Measurements from ENCODE around the gene MAP2K5. TPM values are rescaled to one million over a fixed set of nuclear protein-coding genes. Genes with fewer than 3 reads are reported as not detected.
"Not testable (repeated sequence)": the region's sequence is repeated elsewhere in the genome, so short reads cannot be mapped to it uniquely, and the experiment has no call there.

The MAP2K5 gene
- total RNA-seq, 4 donors from 2014 or later: 7.7 to 15.1 (median 12.0) TPM

- TF ChIP-seq POLR2AphosphoS5 (IDR thresholded peaks at IDR 0.05): no peak
- TF ChIP-seq CTCF (IDR thresholded peaks at IDR 0.05): no peak
- no peak for TF ChIP-seq EP300 (IDR thresholded peaks at IDR 0.05)
- TF ChIP-seq POLR2A (IDR thresholded peaks at IDR 0.05): no peak
- Histone ChIP-seq H3K36me3 (peaks cover 0 to 52% of the 10 kb centered on the region in 2 donors), H3K4me1 (no peaks in the 10 kb centered on the region), H3K4me3 (no peak overlapping the region), H3K27ac (no peak overlapping the region), H3K27me3 (no peaks in the 10 kb centered on the region), H3K9me3 (peaks cover 0 to 28% (median 0%) of the 10 kb centered on the region in 3 donors)
- WGBS, 2 donors (ENCODE audit: low coverage in 1 of 2): 94 to 100% methylated on average over 1 to 2 of the region's 2 CpGs
- ATAC-seq: no peak
These were observed 110.1 kb downstream of the MAP2K5 start for GRCh38 chr15:67652586-67652985.

GRCh38 chr15:67660446-67660845 is 117.9 kb downstream of the MAP2K5 start:
- H3K27ac ChIP-seq: no peak overlapping the region
- ATAC-seq: no peak
- TF ChIP-seq POLR2AphosphoS5 (IDR thresholded peaks at IDR 0.05): no peak
- TF ChIP-seq EP300 (IDR thresholded peaks at IDR 0.05): no peak
- no peak for TF ChIP-seq CTCF (IDR thresholded peaks at IDR 0.05)
- TF ChIP-seq POLR2A (IDR thresholded peaks at IDR 0.05): no peak

GRCh38 chr15:67660874-67661606 is 118.5 kb downstream of the MAP2K5 start:
- no peak overlapping the region for H3K4me3 ChIP-seq
- no peaks in the 10 kb centered on the region for H3K27me3 ChIP-seq
- no peaks in the 10 kb centered on the region for H3K4me1 ChIP-seq
- ATAC-seq: no peak
- H3K27ac ChIP-seq: no peak overlapping the region
- H3K9me3 ChIP-seq: no peaks in the 10 kb centered on the region
- peaks cover 4 to 39% of the 10 kb centered on the region in 2 donors for H3K36me3 ChIP-seq
- WGBS, 2 donors (ENCODE audit: low coverage in 1 of 2): 90% methylated on average over 2 of the region's 2 CpGs; no CpG with 5 or more reads in 1 of the 2 donors
- TF ChIP-seq EP300 (IDR thresholded peaks at IDR 0.05) (no peak), POLR2A (IDR thresholded peaks at IDR 0.05) (no peak), POLR2AphosphoS5 (IDR thresholded peaks at IDR 0.05) (no peak), CTCF (IDR thresholded peaks at IDR 0.05) (no peak)

More at GRCh38 chr15:67660446-67660845, 117.9 kb downstream of the MAP2K5 start:
- H3K9me3 ChIP-seq: peaks cover 0 to 3% (median 0%) of the 10 kb centered on the region in 3 donors
- no peaks in the 10 kb centered on the region for H3K4me1 ChIP-seq
- no peaks in the 10 kb centered on the region for H3K27me3 ChIP-seq
- peaks cover 4 to 45% of the 10 kb centered on the region in 2 donors for H3K36me3 ChIP-seq
- H3K4me3 ChIP-seq: no peak overlapping the region

GRCh38 chr15:67670647-67671305 is 128.3 kb downstream of the MAP2K5 start:
- Histone ChIP-seq H3K27ac (no peak overlapping the region), H3K27me3 (no peaks in the 10 kb centered on the region), H3K9me3 (no peaks in the 10 kb centered on the region), H3K36me3 (peaks cover 0 to 5% of the 10 kb centered on the region in 2 donors), H3K4me3 (no peak overlapping the region), H3K4me1 (no peaks in the 10 kb centered on the region)
- 50 to 90% methylated on average over 2 of the region's 2 CpGs for WGBS, 2 donors (ENCODE audit: low coverage in 1 of 2)
- no peak for ATAC-seq
- TF ChIP-seq POLR2A (IDR thresholded peaks at IDR 0.05) (no peak), EP300 (IDR thresholded peaks at IDR 0.05) (no peak), POLR2AphosphoS5 (IDR thresholded peaks at IDR 0.05) (no peak), CTCF (IDR thresholded peaks at IDR 0.05) (no peak)

GRCh38 chr15:67672834-67673233 is 130.3 kb downstream of the MAP2K5 start:
- ATAC-seq, H3K4me3 ChIP-seq, H3K27ac ChIP-seq, H3K9me3 ChIP-seq, H3K4me1 ChIP-seq, H3K36me3 ChIP-seq, H3K27me3 ChIP-seq: not testable (repeated sequence)
- 100% methylated on average over 2 of the region's 2 CpGs; no CpG with 5 or more reads in 1 of the 2 donors for WGBS, 2 donors (ENCODE audit: low coverage in 1 of 2)
